ENCODE measurements around the gene CKAP2L. TPM values are rescaled to one million over a fixed set of nuclear protein-coding genes. Genes with fewer than 3 reads are reported as not detected.

CKAP2L gene, protein sequence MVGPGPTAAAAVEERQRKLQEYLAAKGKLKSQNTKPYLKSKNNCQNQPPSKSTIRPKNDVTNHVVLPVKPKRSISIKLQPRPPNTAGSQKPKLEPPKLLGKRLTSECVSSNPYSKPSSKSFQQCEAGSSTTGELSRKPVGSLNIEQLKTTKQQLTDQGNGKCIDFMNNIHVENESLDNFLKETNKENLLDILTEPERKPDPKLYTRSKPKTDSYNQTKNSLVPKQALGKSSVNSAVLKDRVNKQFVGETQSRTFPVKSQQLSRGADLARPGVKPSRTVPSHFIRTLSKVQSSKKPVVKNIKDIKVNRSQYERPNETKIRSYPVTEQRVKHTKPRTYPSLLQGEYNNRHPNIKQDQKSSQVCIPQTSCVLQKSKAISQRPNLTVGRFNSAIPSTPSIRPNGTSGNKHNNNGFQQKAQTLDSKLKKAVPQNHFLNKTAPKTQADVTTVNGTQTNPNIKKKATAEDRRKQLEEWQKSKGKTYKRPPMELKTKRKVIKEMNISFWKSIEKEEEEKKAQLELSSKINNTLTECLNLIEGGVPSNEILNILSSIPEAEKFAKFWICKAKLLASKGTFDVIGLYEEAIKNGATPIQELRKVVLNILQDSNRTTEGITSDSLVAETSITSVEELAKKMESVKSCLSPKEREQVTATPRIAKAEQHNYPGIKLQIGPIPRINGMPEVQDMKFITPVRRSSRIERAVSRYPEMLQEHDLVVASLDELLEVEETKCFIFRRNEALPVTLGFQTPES
- 0.21 TPM for total RNA-seq

DNA sequence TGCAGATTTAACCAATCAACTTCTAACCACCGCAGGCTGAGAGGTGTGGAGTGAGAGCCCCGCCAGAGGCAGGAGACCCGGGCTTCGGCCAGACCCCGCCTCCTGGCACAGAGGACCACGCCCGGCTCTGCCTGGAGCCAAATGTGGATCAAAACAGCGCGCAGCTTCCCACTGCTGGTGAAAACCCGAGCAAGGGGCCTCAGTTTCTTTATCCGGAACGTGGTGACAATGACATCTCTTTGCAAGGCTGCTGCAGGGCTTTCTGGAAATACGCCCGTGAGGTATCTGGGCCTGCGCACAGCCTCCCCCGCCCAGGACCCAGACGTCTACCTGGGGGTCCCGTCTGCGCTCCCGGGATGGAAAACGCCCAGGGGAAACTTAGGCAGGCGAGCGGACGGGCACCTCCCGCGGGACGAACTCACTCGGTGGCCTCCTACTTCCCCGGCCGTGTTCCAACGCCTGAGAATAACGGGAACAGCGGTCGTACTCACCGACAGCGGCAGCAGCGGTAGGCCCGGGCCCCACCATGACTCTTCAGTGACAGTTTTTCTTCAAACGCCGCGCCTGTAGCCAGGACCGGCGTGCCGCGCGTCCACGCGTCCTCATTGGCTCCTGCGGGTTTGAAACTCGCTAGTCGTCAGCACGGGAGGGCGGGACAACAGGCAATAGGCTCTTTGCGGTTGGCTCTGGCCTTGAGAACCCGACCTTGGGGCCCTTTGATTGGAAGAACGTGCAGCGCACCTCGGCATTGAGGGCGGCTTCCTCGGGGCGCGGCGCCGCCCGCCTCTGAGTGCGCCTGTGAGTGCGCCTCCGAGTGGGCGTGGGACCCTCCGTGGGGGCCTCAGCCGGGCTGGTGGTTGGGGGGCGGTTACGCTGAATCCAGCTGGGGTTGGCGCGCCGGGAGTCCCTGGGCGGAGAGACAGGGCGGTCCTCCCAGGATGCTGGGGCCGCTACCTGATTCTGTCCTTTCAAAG lies at the start of gene CKAP2L:
Gene CKAP2L, minus strand, starts transcription at position 539 of the 974 bp plus-strand sequence. Its CDS starts 11 bp downstream, at position 528.
- peaks cover 38% of the 10 kb centered on the region for H3K4me1 ChIP-seq (ENCODE audit: insufficient read depth, low read length)
- H3K9me3 ChIP-seq (ENCODE audit: low read depth, low read length) = no peaks in the 10 kb centered on the region
- peak within 1 kb of the TSS; percentile 63 for H3K4me3 ChIP-seq (ENCODE audit: low read length)
- no peaks in the 10 kb centered on the region for H3K27me3 ChIP-seq (ENCODE audit: insufficient read depth, low read length)

DNA sequence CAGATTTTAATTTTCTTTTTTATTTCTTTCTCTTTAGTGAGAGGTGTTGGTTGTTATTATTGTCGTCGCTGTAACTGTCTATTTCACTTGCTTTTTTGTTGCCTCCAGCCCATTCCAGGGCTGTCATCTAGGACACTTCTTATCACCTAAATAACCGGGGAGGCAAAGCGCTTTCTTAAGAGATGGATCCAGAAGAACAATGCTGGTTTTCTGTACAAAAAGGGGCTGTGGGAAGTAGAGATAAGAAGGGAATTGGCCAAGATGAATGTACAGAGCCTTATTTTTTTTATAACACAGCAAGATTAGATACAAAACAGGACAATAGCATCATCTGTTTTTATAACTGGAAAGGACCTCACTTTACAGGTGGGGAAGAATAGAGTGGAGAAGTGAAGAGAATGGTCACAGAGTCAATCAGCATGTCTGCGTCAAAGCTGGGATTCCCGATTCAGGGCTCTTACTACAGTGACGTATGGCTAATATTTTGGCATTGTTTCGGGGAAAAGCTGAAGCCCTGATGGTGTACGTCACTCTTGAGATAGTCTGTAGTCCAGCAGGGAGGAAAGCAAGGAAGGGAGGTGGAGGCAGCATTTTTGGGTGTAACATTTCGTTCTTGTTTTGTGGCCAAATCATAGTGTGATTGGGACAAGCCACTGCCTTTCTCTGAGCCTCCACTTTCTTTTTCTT lies 49.0 kb upstream of the CKAP2L start:
- Histone ChIP-seq H3K4me1 (ENCODE audit: insufficient read depth, low read length) (peaks cover 16% of the 10 kb centered on the region), H3K9me3 (ENCODE audit: low read depth, low read length) (no peaks in the 10 kb centered on the region), H3K27me3 (ENCODE audit: insufficient read depth, low read length) (no peaks in the 10 kb centered on the region), H3K4me3 (ENCODE audit: low read length) (no peak overlapping the region)

DNA sequence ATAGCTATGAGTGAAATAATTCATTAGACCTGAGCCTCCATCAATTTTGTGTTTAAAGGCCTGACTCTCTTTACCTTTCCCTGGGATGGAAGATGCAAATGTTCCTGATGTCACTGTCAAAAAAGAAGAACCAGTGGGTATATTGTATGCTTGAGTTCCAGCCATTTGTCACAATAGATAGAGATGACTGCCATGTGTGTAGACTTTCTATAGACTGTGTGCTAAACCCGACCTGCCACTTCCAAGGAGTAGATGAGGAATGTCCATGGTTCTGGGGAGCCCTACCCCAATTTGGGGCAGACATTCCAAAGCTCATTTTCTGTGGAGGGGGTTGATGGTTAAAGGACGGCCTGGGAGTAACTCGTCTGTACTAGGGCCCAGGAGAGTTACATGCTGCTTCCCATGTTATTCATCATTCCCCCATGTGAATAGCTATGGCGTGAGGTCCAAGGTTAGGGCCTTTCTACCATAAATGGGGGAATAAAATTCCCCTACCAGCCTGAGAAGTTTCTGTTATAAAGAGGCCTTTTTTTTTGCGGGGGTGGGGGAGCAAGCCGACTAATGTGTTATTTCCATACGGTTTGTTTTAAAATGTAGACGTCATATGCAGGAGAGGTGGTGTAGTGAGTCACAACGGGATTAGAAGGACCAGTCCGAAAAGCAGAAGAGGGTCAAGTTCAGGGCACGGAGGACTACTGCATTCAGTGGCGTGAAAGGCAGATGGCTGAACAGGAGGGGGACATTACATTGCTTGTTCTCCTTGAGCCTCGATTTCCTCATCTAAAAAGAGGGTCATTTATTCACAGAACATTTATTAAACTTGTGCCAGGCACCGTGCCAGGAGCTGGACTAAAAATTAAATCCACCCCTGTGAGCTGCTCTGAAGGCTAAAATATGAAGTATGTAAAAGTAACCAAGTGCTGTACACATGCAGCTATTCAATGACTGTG lies 48.2 kb upstream of the CKAP2L start:
- H3K9me3 ChIP-seq (ENCODE audit: low read depth, low read length) = no peaks in the 10 kb centered on the region
- no peak overlapping the region for H3K4me3 ChIP-seq (ENCODE audit: low read length)
- H3K27me3 ChIP-seq (ENCODE audit: insufficient read depth, low read length) = no peaks in the 10 kb centered on the region
- H3K4me1 ChIP-seq (ENCODE audit: insufficient read depth, low read length) = peaks cover 16% of the 10 kb centered on the region

DNA sequence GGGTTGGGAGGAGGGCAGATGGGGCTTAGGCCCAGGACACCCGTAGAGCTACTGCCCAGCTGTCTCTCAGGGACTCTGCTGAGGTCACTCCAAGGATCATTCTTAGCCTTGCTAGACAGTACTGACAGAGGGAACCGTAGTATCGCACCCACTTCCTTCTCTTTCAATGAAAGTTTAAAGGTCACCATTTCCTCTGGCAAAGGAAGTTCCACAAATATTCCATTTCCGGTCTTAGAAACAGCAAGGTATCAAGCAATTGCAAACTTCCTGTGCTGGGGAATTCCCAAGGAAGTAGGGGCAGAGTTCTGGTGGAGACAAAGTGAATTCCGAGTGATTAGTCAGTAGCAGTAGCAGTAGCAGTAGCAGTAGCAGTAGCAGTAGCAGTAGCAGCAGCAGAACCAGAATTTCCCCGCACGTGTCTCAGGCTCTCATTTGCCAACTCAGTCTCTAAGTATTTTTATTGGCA lies 47.5 kb upstream of the CKAP2L start:
- Histone ChIP-seq H3K27me3 (ENCODE audit: insufficient read depth, low read length) (no peaks in the 10 kb centered on the region), H3K4me3 (ENCODE audit: low read length) (no peak overlapping the region), H3K9me3 (ENCODE audit: low read depth, low read length) (no peaks in the 10 kb centered on the region), H3K4me1 (ENCODE audit: insufficient read depth, low read length) (peaks cover 16% of the 10 kb centered on the region)

DNA sequence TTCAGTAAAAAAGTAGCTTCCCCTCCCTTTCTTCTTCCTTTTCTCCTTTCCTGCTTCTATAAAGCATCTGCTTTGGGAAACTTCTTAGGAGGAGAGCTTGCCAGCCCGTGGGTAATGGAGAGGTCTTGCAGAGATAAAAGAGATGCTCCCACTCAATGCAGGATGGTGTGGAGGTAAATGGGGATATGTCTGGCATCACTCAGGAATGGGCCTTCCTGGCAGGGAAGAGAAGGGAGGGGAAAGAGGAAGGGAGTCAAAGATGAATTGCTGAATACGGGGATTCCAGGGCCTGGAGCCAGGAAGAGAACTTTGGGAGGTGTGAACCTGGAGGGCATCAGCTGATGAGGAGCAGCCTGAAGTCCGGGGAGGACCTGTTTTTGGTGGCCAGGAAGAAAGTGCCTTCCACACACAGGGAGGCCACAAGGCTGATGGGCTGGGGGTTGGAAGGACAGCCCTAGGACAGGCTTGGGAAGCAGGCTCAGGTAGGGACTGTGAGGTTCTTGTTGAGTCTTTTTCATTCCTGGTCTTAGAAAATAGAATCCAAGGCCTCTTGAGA lies 46.9 kb upstream of the CKAP2L start:
- H3K9me3 ChIP-seq (ENCODE audit: low read depth, low read length) = no peaks in the 10 kb centered on the region
- no peaks in the 10 kb centered on the region for H3K27me3 ChIP-seq (ENCODE audit: insufficient read depth, low read length)
- H3K4me3 ChIP-seq (ENCODE audit: low read length) = no peak overlapping the region
- peaks cover 16% of the 10 kb centered on the region for H3K4me1 ChIP-seq (ENCODE audit: insufficient read depth, low read length)

DNA sequence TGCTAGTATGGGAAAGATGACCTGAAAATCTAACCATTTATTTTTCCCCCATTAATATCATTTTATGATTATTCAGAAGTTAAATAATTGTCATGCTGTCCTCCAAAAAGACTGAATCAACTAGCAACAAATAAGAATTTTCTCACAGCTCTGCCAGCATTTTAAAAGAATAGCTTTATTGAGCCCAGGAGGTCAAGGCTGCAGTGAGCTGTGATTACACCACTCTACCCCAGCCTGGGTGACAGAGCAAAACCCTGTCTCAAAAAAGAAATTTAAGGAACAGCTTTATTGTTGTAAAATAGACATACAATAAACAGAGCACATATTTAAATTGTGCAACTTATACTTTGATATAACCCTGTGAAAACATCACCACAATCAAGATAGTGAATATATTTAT lies 44.7 kb upstream of the CKAP2L start:
- no peaks in the 10 kb centered on the region for H3K9me3 ChIP-seq (ENCODE audit: low read depth, low read length)
- peaks cover 16% of the 10 kb centered on the region for H3K4me1 ChIP-seq (ENCODE audit: insufficient read depth, low read length)
- no peak overlapping the region for H3K4me3 ChIP-seq (ENCODE audit: low read length)
- H3K27me3 ChIP-seq (ENCODE audit: insufficient read depth, low read length) = no peaks in the 10 kb centered on the region

DNA sequence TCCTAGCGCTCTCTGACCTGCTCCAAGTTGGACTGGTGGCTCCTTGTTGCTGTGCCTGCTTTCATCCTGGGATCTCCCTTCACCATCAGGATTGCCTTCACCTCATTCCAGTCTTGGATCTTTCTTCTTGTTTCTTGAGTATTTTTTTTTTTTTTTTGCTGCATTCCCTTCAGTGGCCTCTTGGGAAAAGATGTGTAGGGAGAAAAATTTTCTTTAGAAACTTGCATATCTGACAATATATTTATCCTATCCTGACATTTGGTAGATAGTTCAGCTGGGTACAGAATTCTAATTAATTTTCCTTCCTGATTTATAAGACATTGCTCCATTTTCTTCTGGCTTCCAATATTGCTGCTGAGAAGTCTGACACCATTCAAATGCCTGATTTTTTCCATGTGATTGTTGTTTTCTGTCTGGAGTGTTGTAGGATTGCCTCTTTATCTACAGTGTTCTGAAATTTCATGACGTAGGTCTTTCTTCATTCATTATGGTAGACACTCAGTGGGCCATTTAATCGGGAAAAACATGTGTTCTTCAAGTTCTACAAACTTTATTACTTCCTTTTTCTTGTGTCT lies 42.9 kb upstream of the CKAP2L start:
- Histone ChIP-seq H3K27me3 (ENCODE audit: insufficient read depth, low read length) (no peaks in the 10 kb centered on the region), H3K9me3 (ENCODE audit: low read depth, low read length) (no peaks in the 10 kb centered on the region), H3K4me3 (ENCODE audit: low read length) (no peak overlapping the region), H3K4me1 (ENCODE audit: insufficient read depth, low read length) (peaks cover 12% of the 10 kb centered on the region)

DNA sequence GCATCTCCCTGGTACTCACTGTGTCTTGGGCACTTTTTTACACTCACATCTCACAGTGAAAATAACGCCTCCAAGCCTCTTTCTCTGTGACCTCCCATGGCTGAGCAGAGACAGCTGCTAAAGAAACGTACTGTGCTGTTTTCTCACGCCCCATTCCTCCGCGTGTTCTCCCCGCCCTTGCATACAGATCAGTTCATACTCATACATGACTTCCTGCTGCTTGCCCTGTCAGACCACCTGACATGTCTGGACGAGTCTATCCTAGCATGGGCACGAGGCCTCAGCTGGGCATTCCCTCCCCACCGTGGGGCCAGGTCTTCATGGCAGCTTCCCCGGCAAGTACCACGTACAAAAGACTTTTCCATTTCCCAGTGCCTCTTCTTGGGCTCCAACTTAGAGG lies 41.1 kb upstream of the CKAP2L start:
- Histone ChIP-seq H3K4me3 (ENCODE audit: low read length) (no peak overlapping the region), H3K9me3 (ENCODE audit: low read depth, low read length) (no peaks in the 10 kb centered on the region), H3K27me3 (ENCODE audit: insufficient read depth, low read length) (no peaks in the 10 kb centered on the region), H3K4me1 (ENCODE audit: insufficient read depth, low read length) (no peaks in the 10 kb centered on the region)

DNA sequence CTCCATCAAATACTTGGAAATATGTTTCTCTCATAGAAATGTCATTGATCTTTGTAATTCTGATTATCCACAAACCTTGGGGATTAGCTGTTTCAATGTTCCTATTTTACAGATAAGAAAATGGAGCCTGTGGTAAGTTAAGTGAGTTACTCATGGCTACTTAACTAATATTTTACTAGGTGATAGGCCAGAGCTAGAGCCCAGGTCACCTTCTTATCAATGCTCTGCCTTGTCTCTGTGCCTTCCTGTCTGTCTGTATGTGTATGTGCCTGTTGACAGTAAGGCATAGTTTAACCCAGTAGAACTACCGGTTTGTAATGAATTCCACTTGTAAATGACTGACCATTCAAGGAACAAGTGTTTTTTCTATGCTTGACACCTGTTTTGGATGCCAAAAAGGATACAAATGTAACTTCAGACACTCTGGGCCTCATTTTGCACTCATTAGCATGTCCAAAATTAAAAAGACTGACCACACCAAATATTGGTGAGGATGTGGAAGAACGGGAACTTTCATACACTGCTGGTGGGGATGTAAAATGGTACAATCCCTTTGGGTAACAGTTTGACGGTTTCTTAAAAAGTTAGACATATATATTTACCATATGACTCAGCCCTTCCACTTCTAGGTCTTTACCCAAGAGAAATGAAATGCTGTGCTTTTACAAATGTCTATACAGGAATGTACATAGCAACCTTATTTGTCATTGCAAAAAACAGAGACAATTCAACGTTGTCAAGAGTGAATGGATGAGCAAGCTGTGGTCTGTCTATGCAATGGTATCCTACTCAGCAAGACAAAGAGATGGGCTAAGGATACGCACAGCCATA lies 39.5 kb upstream of the CKAP2L start:
- no peaks in the 10 kb centered on the region for H3K9me3 ChIP-seq (ENCODE audit: low read depth, low read length)
- H3K27me3 ChIP-seq (ENCODE audit: insufficient read depth, low read length) = no peaks in the 10 kb centered on the region
- no peak overlapping the region for H3K4me3 ChIP-seq (ENCODE audit: low read length)
- peaks cover 12% of the 10 kb centered on the region for H3K4me1 ChIP-seq (ENCODE audit: insufficient read depth, low read length)

DNA sequence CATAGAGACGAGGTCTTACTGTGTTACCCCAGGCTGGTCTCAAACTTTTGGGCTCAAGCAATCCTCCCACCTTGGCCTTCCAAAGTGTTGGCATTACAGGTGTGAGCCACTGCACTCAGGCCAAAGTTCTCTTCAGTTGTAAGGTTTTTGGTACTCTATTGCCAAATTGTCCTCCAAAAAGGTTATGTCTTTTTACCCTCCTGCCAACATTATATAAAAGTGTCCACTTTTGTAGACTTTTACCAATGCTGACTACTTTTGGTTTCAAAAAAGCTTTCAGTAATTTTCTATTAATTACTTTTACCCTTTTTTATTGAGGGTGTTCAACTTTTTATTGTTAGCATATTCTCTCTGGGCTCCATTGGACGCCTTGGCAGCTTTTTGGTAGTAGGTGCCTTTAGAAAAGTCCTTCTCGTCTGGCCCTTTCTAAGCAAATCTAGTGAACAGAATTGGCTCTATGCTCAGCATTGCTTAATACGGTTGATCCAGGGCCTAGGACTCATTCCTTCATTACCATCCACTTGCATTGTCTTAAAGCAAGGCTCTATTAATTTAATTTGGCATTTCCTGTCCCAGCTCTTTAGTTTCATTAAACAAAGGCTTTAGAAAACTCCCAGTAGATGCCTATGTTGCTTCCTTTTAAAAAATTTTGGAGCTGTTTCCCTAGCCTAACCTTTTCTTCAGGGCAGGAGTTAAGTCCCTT lies 36.6 kb upstream of the CKAP2L start:
- Histone ChIP-seq H3K9me3 (ENCODE audit: low read depth, low read length) (no peaks in the 10 kb centered on the region), H3K4me3 (ENCODE audit: low read length) (no peak overlapping the region), H3K27me3 (ENCODE audit: insufficient read depth, low read length) (no peaks in the 10 kb centered on the region), H3K4me1 (ENCODE audit: insufficient read depth, low read length) (peaks cover 18% of the 10 kb centered on the region)

DNA sequence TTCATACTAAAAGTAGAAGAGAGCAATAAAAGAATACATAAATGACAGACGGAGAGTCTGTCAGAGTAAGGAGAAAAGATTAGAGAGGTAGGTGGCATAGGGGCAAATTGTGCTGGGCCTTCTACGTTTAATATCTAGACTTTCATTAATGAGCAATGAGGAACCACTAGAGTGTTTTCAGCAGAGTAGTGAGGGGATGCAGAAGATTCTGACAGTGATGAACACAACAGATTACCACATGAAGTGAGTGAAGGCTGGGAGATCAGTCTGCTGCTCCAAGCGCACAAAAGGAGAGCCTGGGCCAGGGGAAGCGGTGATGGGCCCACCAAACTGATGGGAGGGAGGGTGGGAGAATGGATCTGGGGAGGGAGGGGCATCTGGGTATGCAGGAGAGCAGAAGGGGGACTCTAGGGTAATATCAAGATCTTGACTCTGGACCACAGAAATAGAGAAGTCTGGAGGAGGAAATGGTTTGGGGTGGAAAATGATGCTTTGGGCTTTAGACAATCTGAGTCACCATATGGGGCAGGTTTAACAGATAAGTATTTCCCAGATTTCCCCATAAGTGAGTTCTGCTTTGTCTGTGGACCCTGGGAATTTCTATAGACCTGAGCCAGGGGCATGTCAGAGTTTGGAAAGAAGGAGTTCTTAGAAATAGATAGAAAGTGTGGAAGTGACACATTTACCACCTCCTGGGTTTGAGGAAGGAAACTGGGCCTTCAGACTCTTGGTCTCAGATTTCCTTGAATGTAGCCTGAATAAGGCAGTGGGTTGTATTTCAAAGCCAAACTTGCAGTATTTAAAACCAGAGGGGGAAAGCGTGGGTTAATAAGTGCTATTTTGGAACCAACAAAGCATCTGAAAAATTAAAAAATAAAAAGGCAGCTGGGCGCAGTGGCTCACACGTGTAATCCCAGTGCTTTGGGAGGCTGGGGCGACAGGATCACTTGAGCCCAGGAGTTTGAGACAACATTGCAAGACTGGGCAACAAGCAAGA lies 34.9 kb upstream of the CKAP2L start:
- no peaks in the 10 kb centered on the region for H3K9me3 ChIP-seq (ENCODE audit: low read depth, low read length)
- H3K27me3 ChIP-seq (ENCODE audit: insufficient read depth, low read length) = no peaks in the 10 kb centered on the region
- H3K4me3 ChIP-seq (ENCODE audit: low read length) = no peak overlapping the region
- peaks cover 35% of the 10 kb centered on the region for H3K4me1 ChIP-seq (ENCODE audit: insufficient read depth, low read length)
